Activated CD8-positive, alpha-beta memory T cell treated with anti-CD3 and anti-CD28 coated beads, Interleukin-2, amount 50 U/mL, for 24 hours (primary cell): ENCODE measurements around the gene TAS2R50.
"Not testable (repeated sequence)": the region's sequence is repeated elsewhere in the genome, so short reads cannot be mapped to it uniquely, and the experiment has no call there.

Source experiments
- DNase-seq: peaks from one replicate; pipeline ENCODE4 v3.0.0-alpha.2; 2020; ENCODE audit errors: extremely low read depth

The TAS2R50 gene, protein sequence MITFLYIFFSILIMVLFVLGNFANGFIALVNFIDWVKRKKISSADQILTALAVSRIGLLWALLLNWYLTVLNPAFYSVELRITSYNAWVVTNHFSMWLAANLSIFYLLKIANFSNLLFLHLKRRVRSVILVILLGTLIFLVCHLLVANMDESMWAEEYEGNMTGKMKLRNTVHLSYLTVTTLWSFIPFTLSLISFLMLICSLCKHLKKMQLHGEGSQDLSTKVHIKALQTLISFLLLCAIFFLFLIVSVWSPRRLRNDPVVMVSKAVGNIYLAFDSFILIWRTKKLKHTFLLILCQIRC

DNA sequence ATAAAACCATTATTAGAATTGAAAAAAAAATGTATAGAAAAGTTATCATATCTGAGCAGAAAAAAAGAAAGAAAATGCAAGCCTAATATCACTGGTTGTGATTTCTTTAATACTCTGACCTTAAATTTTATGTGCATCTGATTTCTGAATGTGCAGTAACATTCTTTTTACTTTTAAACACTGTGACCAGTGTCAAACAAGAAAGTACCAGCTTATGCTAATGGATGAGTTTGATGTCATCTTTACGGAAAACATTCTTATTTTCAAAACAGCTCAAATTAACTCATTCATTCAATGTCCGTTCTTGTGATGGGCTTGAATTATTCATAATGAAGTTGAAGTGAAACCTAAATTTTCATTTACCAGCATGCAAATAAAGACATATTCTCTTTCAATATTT, at the start of gene TAS2R50:
TAS2R50 (minus strand) TSS at position 101 of the 400 bp plus-strand sequence; CDS start at position 49, 52 bp downstream.
- no peak for DNase-seq

GRCh38 chr12:11033959-11034358, 47.2 kb upstream of the TAS2R50 start:
- not testable (repeated sequence) for DNase-seq

DNA sequence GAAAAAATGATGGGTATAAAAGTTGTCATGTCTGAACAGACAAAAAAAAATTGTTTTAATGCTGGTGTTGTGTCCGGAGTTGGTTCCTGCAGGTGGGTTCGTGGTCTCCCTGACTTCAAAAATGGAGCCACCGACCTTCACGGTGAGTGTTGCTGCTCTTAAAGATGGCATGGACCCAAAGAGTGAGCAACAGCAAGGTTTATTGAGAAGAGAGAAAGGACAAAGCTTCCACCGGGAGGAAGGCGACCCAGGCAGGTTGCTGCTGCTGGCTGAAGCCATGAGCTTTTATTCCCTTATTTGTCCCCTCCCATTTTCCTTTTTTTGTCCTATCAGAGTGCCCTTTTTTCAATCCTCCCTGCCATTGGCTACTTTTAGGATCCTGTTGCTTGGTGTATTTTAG, 44.6 kb upstream of the TAS2R50 start, which contains the start of gene TAS2R31:
TAS2R31 (minus strand) TSS at position 101 of the 400 bp plus-strand sequence; CDS start at position 29, 72 bp downstream.
- DNase-seq, result no peak

DNA sequence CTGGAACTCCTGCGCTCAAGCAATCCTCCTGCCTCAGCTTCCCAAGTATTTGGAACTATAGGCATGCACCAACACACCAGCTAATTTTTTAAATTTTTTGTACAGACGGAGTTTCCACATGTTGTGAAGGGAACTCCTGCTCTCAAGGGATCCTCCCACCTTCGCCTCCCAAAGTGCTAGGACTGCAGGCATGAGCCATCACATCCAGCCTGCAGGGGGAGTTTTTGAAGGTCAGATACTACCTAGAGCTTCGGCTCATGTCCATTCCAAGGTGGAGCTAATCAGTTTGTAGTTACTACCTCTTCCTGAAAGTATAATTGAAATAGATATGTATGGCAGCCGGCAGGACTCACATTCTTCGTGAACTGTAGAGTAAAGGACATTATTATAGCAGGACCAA, 39.4 kb upstream of the TAS2R50 start:
- DNase-seq, result no peak

DNA sequence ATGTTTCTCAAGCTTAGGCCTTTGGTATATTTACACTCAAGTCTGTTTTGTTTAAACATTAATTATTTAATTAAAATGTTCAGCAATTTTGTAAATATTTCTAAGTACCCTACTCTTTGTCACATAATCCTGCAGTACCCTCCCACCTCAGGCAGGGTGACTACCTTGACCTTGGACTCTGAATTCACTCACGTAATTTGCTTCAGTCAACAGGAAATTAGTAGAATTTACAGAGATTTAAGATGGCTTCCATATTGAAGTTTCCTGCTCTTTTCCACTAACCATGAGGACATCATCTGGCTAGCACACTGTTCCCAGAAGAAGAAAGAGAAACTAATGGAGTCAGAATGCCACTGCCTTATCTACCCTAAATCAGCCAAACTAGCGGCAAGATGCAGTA, 36.7 kb upstream of the TAS2R50 start:
- DNase-seq, result no peak

DNA sequence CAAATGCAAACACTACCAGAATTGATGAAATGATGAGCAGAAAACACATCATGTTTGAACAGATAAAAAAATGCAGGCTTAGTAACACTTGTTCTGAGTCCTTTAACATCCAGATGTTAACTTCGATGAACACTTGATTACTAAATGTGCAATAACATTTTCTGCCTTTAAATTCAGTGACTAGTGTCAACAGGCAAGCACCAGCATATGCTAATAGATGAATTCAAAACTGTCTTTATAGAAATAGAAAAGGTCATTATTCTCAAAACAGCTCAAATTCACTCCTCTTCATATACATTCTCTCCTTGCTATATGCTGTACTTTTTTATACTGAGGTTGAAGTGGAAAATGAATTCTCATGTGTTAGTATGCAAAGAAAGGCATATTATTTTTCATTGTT, 35.8 kb upstream of the TAS2R50 start, which contains the start of gene TAS2R19:
TAS2R19 (minus strand) TSS at position 101 of the 400 bp plus-strand sequence; CDS start at position 52, 49 bp downstream.
- DNase-seq, result no peak

DNA sequence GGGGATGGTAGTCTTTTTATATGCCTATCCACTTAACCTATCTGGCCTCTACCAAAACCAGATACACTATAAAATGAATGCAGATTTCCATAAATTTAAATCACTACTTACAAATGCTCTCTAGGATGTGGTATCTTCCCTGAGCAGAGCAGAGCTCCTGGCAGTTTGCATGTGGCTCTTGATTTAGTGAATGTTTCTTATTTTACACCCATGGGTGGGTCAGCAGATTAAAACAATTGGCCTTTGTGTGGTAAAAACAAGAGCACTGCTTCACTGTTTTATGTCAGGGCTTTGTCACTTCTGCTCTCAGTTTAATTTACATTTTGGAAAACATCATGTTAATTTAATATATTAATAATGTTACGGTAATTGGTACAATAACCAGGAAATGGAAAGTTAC, 30.2 kb upstream of the TAS2R50 start:
- no peak for DNase-seq

GRCh38 chr12:11015775-11016430, 29.2 kb upstream of the TAS2R50 start:
- DNase-seq, result no peak

DNA sequence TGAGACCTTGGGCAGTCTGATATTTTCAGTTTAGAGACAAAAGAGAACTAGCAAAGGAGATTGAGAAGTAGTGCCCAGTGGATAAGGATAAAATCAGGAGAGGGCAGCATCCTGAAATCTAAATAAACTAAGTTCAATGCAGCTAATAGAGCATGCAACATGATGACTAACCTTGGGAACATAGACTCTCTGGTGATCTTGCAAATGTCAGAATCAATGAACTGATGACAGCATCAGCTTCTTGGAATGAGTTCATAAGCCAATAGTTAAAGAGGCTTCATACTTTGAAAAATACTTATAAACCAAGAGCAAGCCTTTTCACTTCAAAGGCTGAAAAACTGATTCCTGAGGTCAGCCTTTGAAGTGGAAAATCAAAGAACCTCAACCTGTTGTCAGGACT, 27.5 kb upstream of the TAS2R50 start:
- no peak for DNase-seq

DNA sequence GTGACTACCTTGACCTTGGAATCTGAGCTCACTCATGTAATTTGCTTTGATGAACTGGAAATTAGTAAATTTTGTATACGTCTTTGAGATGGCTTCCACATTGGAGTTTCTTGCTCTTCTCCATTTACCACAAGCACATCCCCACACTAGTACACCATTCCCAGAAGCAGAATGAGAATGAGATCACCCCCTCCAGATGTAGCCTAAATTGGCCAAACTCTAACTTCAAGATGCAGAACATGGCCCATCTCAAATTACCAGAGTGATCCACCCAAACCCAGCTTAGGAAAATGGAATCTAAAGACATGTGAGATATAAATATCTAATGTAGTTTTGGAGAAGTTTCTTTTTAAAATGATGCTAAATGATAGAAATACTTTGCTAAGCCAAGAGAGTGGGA, 20.9 kb upstream of the TAS2R50 start:
- DNase-seq, result no peak

DNA sequence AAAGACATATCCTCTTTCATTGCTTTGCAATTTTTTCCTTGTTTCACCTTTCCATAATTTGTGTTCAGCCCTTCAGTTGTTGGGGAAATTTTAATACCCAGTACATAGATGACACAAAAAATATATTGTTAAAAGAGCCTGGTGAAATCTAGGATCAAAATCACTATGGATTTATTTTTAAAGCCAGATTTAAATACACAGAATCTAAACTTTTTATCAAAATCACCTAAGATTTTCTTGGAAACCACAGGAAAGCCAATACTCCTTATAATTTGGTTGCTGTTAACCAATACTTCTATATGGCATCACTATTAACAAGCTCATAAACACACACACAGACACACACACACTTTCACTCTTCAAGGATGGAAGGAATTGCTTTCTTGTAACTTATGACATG, 11.5 kb upstream of the TAS2R50 start, which contains the start of gene TAS2R20:
TAS2R20 (minus strand) TSS at position 101 of the 400 bp plus-strand sequence. CDS start 429 bp downstream, outside the sequence.
- no peak for DNase-seq

- no peak for DNase-seq
These were observed 7.6 kb upstream of the TAS2R50 start for GRCh38 chr12:10994307-10994706.

DNA sequence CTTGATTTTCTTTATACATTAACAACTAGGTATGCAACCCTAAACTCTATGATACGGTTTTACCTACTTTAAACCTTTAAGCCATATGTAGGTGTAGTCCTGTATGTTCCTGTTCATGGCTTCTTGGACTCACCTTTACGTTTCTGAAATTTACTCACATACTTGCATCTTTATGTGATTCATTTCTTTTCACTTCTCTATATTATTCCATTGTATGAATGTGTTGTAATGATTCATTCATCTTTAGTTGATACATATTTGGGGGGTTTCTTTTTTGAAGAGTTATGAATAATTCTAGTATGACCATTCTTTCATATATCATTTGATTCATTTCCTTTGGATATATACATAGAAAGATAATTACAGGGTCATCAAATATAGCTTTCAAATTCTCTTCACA, 2.4 kb upstream of the TAS2R50 start:
- DNase-seq, result no peak

- DNase-seq, result no peak
These were observed 4.5 kb downstream of the TAS2R50 start for GRCh38 chr12:10982244-10982643.

GRCh38 chr12:10974965-10975364, 11.7 kb downstream of the TAS2R50 start:
- no peak for DNase-seq

- no peak for DNase-seq
These were observed 17.8 kb downstream of the TAS2R50 start for GRCh38 chr12:10968765-10969456.

- no peak for DNase-seq
These were observed 19.3 kb downstream of the TAS2R50 start for GRCh38 chr12:10967409-10967808.

DNA sequence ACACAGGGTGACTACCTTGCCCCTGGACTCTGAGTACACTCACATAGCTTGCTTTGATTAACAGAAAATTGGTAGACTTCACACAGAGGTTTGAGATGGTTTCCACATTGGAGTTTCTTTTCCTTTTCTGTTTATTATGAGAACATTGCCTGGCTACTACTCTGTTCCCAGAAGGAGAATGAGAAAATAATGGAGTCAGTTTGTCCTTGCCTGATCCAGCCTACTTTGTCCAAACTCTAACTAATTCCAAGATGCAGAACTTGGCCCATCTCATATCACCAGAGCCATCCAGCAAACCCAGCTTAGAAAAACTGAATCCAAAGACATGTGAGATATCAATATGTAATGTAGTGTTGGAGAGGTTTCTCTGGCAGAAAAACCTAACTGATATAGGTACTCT, 20.4 kb downstream of the TAS2R50 start:
- no peak for DNase-seq

- DNase-seq, result no peak
These were observed 21.2 kb downstream of the TAS2R50 start for GRCh38 chr12:10965476-10965875.

- no peak for DNase-seq
These were observed 26.5 kb downstream of the TAS2R50 start for GRCh38 chr12:10960211-10960610.

- no peak for DNase-seq
These were observed 26.9 kb downstream of the TAS2R50 start for GRCh38 chr12:10959804-10960203.

DNA sequence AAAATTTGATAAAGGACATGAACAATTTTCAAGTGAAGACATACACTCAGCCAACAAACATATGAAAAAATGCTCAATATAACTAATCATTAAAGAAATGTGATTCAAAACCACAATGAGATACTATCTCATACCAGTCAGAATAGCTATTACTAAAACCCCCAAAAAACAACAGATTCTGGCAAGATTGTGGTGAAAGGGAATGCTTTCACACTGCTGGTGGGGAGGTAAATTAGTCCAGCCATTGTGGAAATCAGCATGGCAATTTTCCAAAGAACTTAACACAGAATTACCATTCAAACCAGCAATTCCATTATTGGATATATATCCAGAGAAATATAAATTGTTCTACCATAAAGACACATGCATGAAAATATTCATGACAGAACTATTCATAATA, 29.0 kb downstream of the TAS2R50 start:
- DNase-seq, result no peak
